ENCODE results near the gene LARGE1. TPM values are rescaled to one million over a fixed set of nuclear protein-coding genes. Genes with fewer than 3 reads are reported as not detected.

LARGE1 gene
- total RNA-seq, 1 experiment from 2014 or later: 5.8 TPM

DNA sequence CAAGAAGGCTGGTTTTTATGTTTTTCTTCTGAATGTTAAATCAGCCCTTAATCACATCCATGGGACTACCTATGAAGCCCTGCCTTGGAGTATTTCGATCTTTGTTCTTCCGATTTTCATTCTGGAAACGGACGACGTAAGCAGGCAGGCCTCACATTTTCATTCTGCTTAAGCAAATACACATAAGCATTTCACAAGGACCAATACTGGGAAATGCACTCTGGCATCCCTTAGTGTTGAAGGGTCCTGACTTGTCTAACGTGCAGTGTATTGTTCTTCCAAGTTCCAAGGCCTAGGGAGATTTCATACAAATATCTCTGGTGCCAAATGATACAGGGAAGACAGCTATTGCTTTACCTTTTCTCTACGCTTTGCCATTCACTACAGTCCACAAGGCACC is 143.8 kb downstream of the LARGE1 start:
- ChIA-PET CTCF (no interaction called here), POLR2A (no interaction called here)
- no peaks in the 10 kb centered on the region for H3K9me3 ChIP-seq
- no peaks in the 10 kb centered on the region for H3K9me3 Mint-ChIP-seq (ENCODE audit: unreplicated experiment)
- peaks cover 2% of the 10 kb centered on the region for H3K27me3 Mint-ChIP-seq (ENCODE audit: insufficient read depth, unreplicated experiment)
- TF ChIP-seq, protein P1, sequence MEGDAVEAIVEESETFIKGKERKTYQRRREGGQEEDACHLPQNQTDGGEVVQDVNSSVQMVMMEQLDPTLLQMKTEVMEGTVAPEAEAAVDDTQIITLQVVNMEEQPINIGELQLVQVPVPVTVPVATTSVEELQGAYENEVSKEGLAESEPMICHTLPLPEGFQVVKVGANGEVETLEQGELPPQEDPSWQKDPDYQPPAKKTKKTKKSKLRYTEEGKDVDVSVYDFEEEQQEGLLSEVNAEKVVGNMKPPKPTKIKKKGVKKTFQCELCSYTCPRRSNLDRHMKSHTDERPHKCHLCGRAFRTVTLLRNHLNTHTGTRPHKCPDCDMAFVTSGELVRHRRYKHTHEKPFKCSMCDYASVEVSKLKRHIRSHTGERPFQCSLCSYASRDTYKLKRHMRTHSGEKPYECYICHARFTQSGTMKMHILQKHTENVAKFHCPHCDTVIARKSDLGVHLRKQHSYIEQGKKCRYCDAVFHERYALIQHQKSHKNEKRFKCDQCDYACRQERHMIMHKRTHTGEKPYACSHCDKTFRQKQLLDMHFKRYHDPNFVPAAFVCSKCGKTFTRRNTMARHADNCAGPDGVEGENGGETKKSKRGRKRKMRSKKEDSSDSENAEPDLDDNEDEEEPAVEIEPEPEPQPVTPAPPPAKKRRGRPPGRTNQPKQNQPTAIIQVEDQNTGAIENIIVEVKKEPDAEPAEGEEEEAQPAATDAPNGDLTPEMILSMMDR (IDR thresholded peaks at IDR 0.05; ENCODE audit: insufficient read depth in 1 of 2, low read depth in 1 of 2, low read length in 1 of 2, severe bottlenecking in 1 of 2, unreplicated experiment in 1 of 2): no peak
- H3K36me3 ChIP-seq (ENCODE audit: control insufficient read depth, insufficient read depth, low read length): no peaks in the 10 kb centered on the region
- no peaks in the 10 kb centered on the region for H3K27me3 ChIP-seq (replicated peaks; ENCODE audit: control insufficient read depth, insufficient read depth, low read length)
- no peak for DNase-seq
- H3K4me1 Mint-ChIP-seq (ENCODE audit: low read depth, unreplicated experiment): no peaks in the 10 kb centered on the region
- H3K27ac Mint-ChIP-seq (ENCODE audit: unreplicated experiment): no peak overlapping the region
- no peak overlapping the region for H3K4me3 Mint-ChIP-seq (ENCODE audit: unreplicated experiment)
- no peak overlapping the region for H3K4me3 ChIP-seq (ENCODE audit: low read depth, low read length)
- no peaks in the 10 kb centered on the region for H3K36me3 Mint-ChIP-seq (ENCODE audit: insufficient read depth, unreplicated experiment)
- intact Hi-C loops (cut with micrococcal nuclease; ENCODE audit: unreplicated experiment): no loop called here
- no TSS peak for BruUV-seq (replicated peaks)
- peaks cover 8% of the 10 kb centered on the region; the same call in 1 of the 2 replicates for H3K4me1 ChIP-seq

DNA sequence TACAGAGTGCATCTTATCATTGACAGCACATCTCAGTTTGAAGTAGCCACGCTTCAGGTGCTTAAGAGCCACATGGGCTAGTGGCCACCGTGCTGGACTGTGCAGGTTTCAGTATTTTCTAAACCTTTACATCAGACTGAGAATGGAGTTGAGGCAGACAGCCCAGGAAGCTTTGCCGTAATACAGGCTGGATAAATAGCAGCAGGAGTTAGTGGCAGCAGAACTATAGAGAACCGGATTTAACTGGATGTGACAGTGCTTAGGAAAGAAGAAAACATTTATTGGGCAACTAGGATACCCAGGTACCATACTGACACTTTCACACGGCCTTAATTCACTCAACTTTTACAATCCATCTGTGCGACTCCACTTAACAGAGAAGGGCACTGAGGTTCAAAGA is 145.5 kb downstream of the LARGE1 start:
- Histone ChIP-seq H3K4me1 (no peaks in the 10 kb centered on the region), H3K27me3 (replicated peaks; ENCODE audit: control insufficient read depth, insufficient read depth, low read length) (no peaks in the 10 kb centered on the region), H3K36me3 (ENCODE audit: control insufficient read depth, insufficient read depth, low read length) (no peaks in the 10 kb centered on the region), H3K9me3 (no peaks in the 10 kb centered on the region), H3K4me3 (ENCODE audit: low read depth, low read length) (no peak overlapping the region)
- POLR2A ChIA-PET: no interaction called here
- BruUV-seq (replicated peaks): no TSS peak
- Mint-ChIP-seq H3K4me3 (ENCODE audit: unreplicated experiment) (no peak overlapping the region), H3K27ac (ENCODE audit: unreplicated experiment) (no peak overlapping the region), H3K27me3 (ENCODE audit: insufficient read depth, unreplicated experiment) (peaks cover 2% of the 10 kb centered on the region), H3K9me3 (ENCODE audit: unreplicated experiment) (no peaks in the 10 kb centered on the region), H3K36me3 (ENCODE audit: insufficient read depth, unreplicated experiment) (no peaks in the 10 kb centered on the region), H3K4me1 (ENCODE audit: low read depth, unreplicated experiment) (no peaks in the 10 kb centered on the region)
- CTCF ChIA-PET: no interaction called here
- no peak for DNase-seq
- intact Hi-C loops (cut with micrococcal nuclease; ENCODE audit: unreplicated experiment): no loop called here
- TF ChIP-seq, protein P1 (IDR thresholded peaks at IDR 0.05; ENCODE audit: insufficient read depth in 1 of 2, low read depth in 1 of 2, low read length in 1 of 2, severe bottlenecking in 1 of 2, unreplicated experiment in 1 of 2): no peak

DNA sequence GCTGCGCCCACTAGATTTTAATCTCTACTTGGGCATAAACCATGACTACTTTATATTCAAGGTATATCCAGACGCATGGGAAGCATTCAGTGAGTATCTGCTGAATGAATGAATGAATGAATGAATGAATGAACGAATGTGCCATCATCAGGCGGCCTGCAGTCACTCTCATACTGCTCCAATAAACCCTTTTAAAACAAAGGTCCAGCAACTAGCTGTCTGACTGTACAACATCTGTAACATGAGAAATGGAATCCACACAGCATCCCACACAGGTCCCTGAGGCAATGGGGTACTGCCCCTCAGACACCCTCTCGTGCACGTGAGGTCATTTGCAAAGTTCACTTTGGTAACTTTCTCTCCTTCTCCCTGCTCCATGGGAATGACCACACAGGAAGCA is 147.5 kb downstream of the LARGE1 start:
- Histone ChIP-seq H3K4me3 (ENCODE audit: low read depth, low read length) (no peak overlapping the region), H3K36me3 (ENCODE audit: control insufficient read depth, insufficient read depth, low read length) (no peaks in the 10 kb centered on the region), H3K9me3 (no peaks in the 10 kb centered on the region), H3K4me1 (no peaks in the 10 kb centered on the region), H3K27me3 (replicated peaks; ENCODE audit: control insufficient read depth, insufficient read depth, low read length) (no peaks in the 10 kb centered on the region)
- H3K4me3 Mint-ChIP-seq (ENCODE audit: unreplicated experiment): no peak overlapping the region
- H3K36me3 Mint-ChIP-seq (ENCODE audit: insufficient read depth, unreplicated experiment): no peaks in the 10 kb centered on the region
- intact Hi-C loops (cut with micrococcal nuclease; ENCODE audit: unreplicated experiment): no loop called here
- POLR2A ChIA-PET: no interaction called here
- BruUV-seq (replicated peaks): no TSS peak
- no peak for DNase-seq
- H3K4me1 Mint-ChIP-seq (ENCODE audit: low read depth, unreplicated experiment): no peaks in the 10 kb centered on the region
- H3K27ac Mint-ChIP-seq (ENCODE audit: unreplicated experiment): no peak overlapping the region
- CTCF ChIA-PET: no interaction called here
- no peaks in the 10 kb centered on the region for H3K9me3 Mint-ChIP-seq (ENCODE audit: unreplicated experiment)
- H3K27me3 Mint-ChIP-seq (ENCODE audit: insufficient read depth, unreplicated experiment): peaks cover 2% of the 10 kb centered on the region
- TF ChIP-seq, protein P1 (IDR thresholded peaks at IDR 0.05; ENCODE audit: insufficient read depth in 1 of 2, low read depth in 1 of 2, low read length in 1 of 2, severe bottlenecking in 1 of 2, unreplicated experiment in 1 of 2): no peak
